CD4-positive, alpha-beta T cell treated with Interleukin-15 for 1 hour (primary cell): ENCODE data around the gene MYOC.
"Not testable (repeated sequence)": the region's sequence is repeated elsewhere in the genome, so short reads cannot be mapped to it uniquely, and the experiment has no call there.

Experiments
- DNase-seq: peaks from one replicate; pipeline ENCODE4 v3.0.0-alpha.2; 2020

Gene MYOC

DNA sequence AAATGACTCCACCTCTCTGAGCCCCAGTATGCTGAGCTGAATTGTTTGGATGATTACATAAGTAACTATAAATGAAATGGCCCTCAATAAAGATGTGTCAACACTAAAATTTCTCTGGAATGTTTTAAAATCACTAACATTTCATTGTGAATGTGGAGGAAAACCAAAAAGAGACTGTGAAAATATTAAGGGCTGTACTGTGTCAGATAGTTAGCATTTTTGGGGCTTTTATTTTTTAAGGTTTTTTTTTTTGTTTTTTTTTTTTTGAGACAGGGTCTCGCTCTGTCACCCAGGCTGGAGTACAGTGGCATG, 6.3 kb downstream of the MYOC start:
- no peak for DNase-seq

- no peak for DNase-seq
Observed at GRCh38 chr1:171645553-171646248, 6.8 kb downstream of the MYOC start.

DNA sequence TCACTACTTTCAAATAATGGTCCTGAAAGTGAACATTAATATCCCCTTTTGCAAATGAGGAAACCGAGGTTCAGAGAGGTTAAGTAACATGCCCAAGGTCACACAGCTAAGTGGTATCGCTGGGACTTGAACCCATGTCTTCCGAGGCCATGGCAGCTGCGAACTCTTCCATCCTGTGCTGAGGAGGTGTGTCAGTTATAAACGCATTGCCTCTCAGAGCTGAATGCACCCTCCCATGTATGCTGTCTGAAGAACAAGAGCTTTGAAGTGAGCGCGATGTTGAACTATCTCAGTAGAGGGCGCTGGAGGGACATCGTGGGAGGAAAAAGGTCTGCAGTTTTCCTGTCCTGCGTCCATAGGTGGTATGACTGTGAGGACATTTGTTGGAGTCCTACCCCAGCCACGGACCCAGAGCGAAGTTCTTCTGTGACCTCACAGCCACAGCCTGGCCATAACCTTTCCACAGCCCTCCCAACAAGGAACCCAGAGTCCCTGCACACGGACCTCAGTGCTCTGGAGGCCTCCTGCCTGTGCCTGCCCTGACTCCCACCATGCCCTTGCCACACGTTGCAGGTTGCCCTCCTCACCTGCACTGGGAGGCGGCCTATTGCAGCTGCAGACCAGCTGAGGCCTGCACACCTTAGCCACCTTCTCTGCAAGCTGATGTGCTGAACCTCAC, 7.5 kb downstream of the MYOC start:
- peak; percentile 50 for DNase-seq

GRCh38 chr1:171643156-171643555, 9.3 kb downstream of the MYOC start:
- no peak for DNase-seq

DNA sequence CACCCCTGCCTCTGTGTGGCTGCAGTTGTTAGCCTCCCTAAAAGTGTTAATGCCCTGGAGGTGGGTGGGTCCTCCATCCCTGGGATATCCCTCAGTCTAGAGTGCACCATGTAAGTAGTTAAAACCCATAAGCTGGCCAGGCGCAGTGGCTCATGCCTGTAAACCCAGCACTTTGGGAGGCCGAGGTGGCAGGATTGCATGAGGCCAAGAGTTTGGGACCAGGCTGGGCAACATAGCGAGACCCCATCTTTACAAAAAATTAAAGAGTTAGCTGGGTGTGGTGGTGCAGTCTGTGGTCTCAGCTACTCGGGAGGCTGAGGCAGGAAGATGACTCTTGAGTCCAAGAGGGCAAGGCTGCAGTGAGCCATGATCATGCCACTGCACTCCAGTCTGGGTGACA, 10.3 kb downstream of the MYOC start:
- no peak for DNase-seq

DNA sequence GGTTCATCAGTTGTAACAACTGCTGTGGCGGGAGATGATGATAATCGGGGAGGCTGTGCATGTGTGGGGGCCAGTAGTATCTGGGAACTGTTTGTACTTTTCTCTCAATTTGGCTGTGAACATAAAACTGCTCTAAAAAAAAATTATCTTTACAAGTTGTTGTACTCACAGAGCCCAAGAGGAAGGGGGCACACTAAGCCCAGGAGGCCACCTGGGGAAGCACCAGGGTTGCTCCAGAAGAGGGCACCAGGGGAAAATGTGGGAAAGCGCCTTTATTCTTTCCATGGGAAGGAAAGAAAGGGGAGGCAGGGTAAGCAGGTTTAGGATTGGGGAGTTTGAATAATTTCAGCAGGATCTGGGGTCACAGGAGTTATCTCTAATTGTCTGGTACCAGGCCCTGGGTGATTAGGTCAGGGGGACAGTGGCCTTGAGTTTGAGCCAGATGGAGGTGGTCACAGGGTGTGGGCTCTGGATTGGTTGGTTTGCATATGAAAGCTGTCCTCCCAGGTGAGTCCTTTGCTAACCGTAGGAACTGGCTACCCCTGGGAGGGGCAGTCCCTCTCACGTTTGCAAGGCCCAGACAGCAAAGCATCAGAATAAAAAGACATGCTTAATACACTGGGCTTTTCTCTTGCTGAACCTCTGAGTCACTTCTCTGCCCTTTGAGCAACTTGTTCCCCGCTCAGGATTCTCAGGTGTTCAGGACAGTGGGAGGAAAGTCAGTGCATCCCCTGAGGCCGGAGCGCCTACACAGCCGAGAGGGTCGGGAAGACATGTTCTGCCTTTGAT, 11.2 kb downstream of the MYOC start:
- no peak for DNase-seq

GRCh38 chr1:171640225-171640624, 12.3 kb downstream of the MYOC start:
- no peak for DNase-seq

- no peak for DNase-seq
Observed at GRCh38 chr1:171637928-171638576, 14.4 kb downstream of the MYOC start.

DNA sequence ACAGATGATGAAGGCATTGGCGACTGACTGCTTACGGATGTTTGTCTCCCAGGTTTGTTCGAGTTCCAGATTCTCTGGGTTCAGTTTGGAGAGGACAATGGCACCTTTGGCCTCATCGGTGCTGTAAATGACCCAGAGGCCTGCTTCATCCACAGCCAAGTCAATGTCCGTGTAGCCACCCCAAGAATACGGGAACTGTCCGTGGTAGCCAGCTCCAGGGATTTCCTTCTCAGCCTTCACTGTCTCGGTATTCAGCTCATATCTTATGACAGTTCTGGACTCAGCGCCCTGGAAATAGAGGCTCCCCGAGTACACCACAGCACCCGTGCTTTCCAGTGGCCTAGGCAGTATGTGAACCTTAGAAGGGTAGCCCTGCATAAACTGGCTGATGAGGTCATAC, 16.3 kb downstream of the MYOC start:
- no peak for DNase-seq

GRCh38 chr1:171635661-171636060, 16.8 kb downstream of the MYOC start:
- DNase-seq: no peak

- DNase-seq: no peak
Observed at GRCh38 chr1:171628225-171628624, 24.3 kb downstream of the MYOC start.

GRCh38 chr1:171627020-171627419, 25.5 kb downstream of the MYOC start:
- no peak for DNase-seq

DNA sequence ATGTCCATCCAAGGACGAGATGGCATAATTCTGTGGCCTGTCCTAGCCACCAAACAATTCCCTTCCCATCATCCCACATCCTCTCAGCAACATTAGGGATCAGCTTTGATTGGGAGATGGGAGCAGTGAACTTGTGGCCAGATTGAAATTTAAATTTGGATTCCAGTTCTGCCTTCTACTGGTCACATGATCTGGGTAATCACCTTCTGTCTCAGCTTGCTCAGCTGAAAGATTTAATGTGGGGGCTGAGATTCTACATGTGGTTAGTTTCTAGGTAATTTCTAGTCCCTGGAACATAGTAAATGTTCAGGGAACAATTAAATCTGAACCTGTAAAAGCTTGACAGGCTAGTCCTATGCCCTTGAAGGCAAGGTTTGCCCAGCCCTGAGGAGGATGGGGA, 27.3 kb downstream of the MYOC start:
- no peak for DNase-seq

DNA sequence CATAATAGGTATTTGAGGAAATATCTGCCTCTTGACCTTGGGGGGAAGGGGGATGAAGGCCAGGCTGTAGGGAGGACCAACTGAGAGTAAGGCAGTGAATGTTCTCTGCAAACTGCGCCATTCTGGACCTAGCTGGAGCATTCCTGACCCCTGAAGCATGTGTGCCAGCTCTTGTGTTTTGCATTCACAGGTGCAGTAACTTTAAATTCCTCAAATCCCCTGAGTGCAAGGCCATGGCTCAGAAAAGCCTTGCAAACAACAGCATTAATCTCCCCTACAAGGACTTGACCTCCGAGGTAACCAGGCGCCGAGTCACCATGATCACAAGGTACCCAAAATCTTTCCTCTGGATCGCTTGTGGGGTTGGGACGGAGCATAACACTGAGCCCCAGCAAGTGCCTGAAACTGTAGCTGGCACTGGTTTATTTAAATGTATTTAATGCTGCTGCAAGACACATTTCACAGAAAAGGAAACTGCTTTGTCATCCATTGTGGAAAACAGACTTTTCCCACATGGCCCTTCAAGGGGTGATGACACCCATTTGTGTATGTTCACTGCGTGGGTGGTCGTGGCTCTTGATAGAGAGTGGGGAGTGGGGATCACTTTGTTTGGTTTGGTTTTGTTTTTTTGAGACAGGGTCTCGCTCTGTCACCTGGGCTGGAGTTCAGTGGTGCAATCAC, 28.7 kb downstream of the MYOC start:
- DNase-seq: no peak

GRCh38 chr1:171622152-171622462, 30.4 kb downstream of the MYOC start, which contains the start of gene MYOCOS:
TSS of gene MYOCOS (plus strand) at chr1:171622243. CDS start at chr1:171623884, 1,641 bp downstream.
- no peak for DNase-seq

DNA sequence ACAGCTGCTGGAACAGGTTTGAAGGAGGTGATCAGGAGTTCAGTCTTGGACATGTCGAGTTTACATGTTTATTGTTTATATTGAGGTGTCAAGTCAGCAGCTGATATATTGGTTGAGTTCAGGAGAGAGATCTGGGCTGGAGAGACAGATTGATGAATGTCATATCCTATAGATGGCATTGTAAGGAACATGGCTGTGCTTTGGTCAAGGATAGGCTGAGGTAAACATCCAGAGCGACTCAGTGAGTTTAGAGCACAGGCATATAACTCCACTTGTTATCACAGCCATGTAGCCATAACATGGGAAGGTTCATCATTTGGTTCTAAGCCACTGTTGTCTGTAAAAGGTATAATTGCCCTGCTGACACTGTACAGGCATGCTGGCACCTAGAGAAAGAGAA, 35.9 kb downstream of the MYOC start:
- no peak for DNase-seq

DNA sequence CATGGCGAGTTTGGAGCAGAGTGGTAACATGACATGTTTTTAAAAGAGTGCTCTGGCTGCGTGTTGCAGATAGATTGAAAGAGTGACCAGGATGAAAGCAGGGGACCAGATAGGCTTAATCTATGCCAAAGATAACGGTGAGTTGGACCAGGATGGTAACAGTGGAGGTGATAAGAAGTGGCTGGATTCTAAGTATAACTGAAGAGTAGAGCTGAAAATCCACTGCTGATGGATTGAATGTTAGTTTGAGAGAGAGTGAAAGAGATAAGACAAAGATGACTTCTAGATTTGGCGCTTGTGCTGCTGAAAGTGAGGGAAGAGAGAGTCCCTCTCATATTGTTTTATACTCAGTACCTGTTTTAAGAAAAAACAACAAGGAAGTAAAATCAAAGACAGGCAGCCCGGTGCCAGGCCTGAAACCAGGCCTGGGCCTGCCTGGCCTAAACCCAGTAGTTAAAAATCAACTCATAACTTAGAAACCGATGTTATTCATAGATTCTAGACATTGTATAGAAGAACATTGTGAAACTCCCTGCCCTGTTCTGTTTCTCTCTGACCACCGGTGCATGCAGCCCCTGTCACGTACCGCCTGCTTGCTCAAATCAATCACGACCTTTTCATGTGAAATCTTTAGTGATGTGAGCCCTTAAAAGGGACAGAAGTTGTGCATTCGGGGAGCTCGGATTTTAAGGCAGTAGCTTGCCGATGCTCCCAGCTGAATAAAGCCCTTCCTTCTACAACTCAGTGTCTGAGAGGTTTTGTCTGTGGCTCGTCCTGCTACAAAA, 37.2 kb downstream of the MYOC start:
- not testable (repeated sequence) for DNase-seq

DNA sequence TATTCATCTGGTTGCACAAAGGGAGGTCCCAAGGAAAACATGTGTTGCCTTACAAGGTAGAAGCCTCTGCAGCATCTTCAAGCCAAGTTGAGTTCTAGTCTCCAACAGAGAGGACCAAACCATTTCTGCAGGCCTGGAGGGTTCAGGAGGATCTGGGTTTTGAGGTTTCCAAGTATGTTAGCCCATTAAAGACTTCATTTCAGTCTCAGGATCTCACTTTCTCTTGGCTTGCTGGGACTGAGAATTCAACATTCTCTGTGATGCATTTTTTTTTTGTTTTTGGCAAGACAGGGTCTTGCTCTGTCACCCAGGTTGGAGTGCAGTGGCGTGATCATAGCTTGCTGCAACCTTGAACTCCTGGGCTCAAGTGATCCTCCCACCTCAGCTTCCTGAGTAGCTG, 39.2 kb downstream of the MYOC start:
- no peak for DNase-seq

- DNase-seq: no peak
Observed at GRCh38 chr1:171611306-171611705, 41.2 kb downstream of the MYOC start.

GRCh38 chr1:171610385-171610784, 42.1 kb downstream of the MYOC start:
- DNase-seq: no peak

DNA sequence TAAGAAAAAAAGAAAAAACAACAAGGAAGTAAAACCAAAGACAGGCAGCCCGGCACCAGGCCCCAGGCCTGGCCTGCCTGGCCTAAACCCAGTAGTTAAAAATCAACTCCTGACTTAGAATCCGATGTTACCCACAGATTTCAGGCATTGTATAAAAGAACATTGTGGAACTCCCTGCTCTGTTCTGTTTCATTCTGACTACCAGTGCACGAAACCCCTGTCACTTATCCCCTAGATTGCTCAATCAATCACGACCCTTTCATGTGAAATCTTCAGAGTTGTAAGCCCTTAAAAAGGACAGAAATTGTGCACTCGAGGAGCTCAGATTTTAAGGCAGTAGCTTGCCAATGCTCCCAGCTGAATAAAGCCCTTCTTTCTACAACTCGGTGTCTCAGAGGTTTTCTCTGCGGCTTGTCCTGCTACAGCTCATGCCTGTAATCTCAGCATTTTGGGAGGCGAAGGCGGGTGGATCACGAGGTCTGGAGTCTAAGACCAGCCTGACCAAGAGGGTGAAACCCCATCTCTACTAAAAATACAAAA, 46.0 kb downstream of the MYOC start:
- DNase-seq: no peak

DNA sequence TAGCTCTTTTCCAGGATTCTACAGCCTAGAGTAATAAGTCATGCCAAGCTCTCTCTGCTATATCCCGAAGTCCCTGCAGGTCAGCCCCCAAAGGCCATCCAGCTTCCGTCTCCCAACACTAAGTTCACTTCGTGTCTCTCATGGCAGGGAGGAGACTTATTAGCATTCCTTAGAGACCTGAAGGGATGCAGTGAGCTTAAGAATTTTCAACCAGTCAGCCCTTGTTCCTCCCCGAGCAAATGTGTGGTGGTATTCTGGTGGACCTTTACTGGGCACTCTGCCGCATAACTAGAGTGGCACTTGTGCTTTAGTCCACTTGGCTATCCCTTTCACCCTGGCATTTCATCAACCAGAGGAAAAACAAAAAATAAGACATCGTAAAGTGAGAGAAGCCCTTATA, 49.4 kb downstream of the MYOC start:
- DNase-seq: not testable (repeated sequence)
